ENCODE results near the gene DHDH.
"Not testable (repeated sequence)": the region's sequence is repeated elsewhere in the genome, so short reads cannot be mapped to it uniquely, and the experiment has no call there.

The DHDH gene

GRCh38 chr19:48933382-48933932 lies at the start of gene DHDH:
TSS of gene DHDH (plus strand) at chr19:48933699. CDS start at chr19:48933722, 23 bp downstream.
- DNase-seq, result peak; percentile 91

- no peak for DNase-seq
Observed at GRCh38 chr19:48883726-48884125, 49.8 kb upstream of the DHDH start.

GRCh38 chr19:48887861-48888612 lies 45.5 kb upstream of the DHDH start:
- no peak for DNase-seq

- DNase-seq, result not testable (repeated sequence)
Observed at GRCh38 chr19:48889496-48889895, 44.0 kb upstream of the DHDH start.

GRCh38 chr19:48890551-48890950 lies 42.9 kb upstream of the DHDH start:
- no peak for DNase-seq

- no peak for DNase-seq
Observed at GRCh38 chr19:48895226-48895625, 38.3 kb upstream of the DHDH start.

- no peak for DNase-seq
Observed at GRCh38 chr19:48896191-48896720, 37.2 kb upstream of the DHDH start.

- no peak for DNase-seq
Observed at GRCh38 chr19:48897181-48897580, 36.3 kb upstream of the DHDH start.

- DNase-seq, result not testable (repeated sequence)
Observed at GRCh38 chr19:48899386-48899749, 34.1 kb upstream of the DHDH start.

- peak; percentile 99 for DNase-seq
Observed at GRCh38 chr19:48899781-48900476, 33.6 kb upstream of the DHDH start, which contains the start of gene NUCB1. TSS of gene NUCB1 (plus strand) at chr19:48900312. CDS start at chr19:48900797, 485 bp downstream.

- no peak for DNase-seq
Observed at GRCh38 chr19:48900477-48901406, 32.8 kb upstream of the DHDH start.

- not testable (repeated sequence) for DNase-seq
Observed at GRCh38 chr19:48902291-48902690, 31.2 kb upstream of the DHDH start.

GRCh38 chr19:48903788-48904187 lies 29.7 kb upstream of the DHDH start:
- not testable (repeated sequence) for DNase-seq

GRCh38 chr19:48905664-48906063 lies 27.8 kb upstream of the DHDH start:
- no peak for DNase-seq

- DNase-seq, result no peak
Observed at GRCh38 chr19:48906324-48906723, 27.2 kb upstream of the DHDH start.

- no peak for DNase-seq
Observed at GRCh38 chr19:48907671-48908070, 25.8 kb upstream of the DHDH start.

GRCh38 chr19:48909424-48910077 lies 23.9 kb upstream of the DHDH start:
- not testable (repeated sequence) for DNase-seq

- DNase-seq, result no peak
Observed at GRCh38 chr19:48910803-48911202, 22.7 kb upstream of the DHDH start.

- DNase-seq, result no peak
Observed at GRCh38 chr19:48913114-48913889, 20.2 kb upstream of the DHDH start.

- no peak for DNase-seq
Observed at GRCh38 chr19:48914181-48914580, 19.3 kb upstream of the DHDH start.

GRCh38 chr19:48915757-48916156 lies 17.7 kb upstream of the DHDH start:
- peak; percentile 95 for DNase-seq
